GM03348 (cell line): ENCODE results near the gene DMD.

Experiments used
- DNase-seq: peaks from one replicate; pipeline ENCODE4 v3.0.0; 2012; ENCODE audit warnings: low spot score

The DMD gene

DNA sequence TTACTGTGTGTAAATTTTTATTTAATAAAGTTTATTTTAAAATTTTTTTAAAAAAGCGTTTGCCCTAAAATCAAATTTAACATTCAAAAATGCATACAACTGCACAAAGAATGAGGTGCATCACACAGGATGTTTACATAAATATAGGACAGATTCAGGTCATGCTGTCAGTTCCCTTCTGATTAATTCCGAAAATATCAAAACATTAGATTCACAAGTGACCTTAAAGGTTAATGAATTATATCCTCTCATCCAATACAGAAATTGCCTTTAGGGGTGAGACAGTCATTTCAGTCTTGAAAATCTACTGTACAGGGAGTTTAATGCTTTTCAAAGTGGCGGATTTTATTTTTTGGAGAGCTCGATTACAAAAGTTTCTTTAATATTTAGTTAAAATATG is 1930.8 kb downstream of the DMD start:
- no peak for DNase-seq

DNA sequence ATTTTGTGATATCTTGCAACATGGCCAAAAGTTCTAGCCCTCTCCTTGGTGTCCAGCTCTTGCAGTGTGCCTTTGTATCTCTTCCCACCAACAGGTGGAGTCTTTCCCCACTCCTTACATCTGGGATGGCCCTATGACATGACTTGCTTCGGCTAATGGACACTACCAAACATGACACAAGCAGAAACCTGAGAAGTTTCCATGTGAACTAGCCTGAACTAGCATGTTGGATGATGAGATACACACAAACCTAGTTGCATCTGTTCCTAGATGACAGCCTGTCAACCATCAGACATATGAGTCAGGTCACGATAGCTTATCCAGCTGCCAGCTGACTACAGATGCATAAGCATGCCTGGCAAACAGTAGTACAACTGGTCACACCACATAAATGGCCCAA is 1932.0 kb downstream of the DMD start:
- peak; percentile 14 for DNase-seq

DNA sequence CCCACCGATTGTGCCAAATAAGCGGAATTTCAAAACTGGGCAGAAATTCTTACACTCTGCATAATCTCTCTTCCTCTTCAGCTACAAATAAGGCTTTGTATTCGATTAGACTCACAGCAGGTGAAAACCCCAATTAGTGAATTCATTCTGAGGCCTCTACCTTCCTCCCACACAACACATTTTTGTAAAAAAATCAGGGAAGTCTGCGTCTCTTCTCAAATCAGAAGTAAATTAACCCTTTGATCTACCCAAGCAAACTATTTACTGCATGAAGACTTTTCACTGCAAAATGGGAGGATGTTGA is 1938.9 kb downstream of the DMD start:
- no peak for DNase-seq

DNA sequence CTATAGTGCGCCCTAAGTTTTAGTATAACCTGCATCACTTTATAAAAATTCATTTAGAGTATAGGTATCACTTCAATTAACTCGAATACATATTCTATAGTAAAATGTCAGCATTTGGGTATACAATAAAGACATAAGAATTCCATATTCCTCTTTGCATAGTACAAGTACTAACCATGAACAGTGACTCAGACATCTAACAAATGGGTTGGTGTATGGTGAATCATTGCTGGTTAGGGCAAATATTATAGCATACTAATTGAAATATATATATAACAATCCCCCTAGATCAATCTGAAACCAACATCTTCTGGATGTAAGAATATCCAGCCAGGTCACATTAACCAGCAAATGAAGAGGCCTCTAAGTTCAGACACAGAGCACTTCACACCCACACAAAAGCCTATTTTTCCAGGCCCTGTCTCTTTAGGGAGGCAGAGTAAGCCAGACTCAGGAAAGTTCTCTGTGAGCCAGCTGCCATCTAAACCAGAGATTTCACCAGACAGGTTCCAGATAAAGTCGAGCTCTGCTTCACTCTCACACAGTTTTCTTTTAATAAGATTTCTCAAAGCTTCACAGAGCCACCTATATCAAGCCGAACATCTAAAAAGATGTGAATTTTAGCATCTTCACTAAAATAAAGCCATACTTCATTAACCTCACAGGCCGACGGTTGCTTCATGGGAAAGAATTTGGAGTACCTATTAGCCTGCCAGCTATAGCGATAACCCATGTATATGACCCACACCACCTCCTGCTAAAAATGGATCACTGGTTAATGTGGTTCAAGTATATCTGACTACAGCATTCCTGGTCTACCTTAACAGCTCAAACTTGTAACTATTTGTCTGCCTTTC is 1939.5 kb downstream of the DMD start:
- no peak for DNase-seq

DNA sequence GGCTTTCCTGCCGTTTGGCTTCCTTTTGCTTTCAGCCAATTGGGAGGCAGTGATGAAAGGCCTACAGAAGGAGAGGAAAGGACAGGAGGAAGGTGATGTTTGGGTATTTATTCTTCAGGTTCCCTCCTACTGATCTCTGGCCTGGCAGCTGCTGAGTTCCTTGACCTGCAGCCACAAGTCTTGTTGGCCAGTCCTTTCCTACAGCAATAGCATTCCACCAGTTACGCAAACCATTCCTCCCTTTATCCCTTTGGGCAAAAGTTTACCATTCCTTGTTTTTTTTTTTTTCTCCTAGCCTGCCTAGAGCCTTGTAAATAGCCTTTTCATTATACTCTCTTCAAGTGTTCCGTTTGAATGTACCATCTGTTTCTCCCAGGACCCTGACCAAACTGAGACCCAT is 1941.4 kb downstream of the DMD start:
- no peak for DNase-seq

DNA sequence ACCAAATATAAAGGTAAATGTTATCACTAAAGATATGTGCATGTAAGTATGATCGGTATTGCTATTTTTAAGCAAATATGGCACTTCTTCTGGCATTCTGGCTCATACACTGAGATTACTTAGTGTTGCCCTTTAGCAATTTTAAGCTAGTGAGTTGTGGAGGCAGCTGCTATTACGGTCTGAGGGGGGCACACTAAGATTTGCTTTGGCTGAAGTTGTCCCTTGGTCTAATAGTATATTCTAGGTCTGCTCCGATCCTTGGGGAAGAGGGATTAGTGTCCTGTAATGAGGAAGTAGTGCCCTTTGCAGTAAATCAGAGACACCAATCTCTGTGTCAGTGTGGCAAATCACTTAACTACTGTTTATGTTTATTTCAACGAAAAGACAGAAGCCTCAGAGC is 1943.0 kb downstream of the DMD start:
- DNase-seq, result peak; percentile 2

DNA sequence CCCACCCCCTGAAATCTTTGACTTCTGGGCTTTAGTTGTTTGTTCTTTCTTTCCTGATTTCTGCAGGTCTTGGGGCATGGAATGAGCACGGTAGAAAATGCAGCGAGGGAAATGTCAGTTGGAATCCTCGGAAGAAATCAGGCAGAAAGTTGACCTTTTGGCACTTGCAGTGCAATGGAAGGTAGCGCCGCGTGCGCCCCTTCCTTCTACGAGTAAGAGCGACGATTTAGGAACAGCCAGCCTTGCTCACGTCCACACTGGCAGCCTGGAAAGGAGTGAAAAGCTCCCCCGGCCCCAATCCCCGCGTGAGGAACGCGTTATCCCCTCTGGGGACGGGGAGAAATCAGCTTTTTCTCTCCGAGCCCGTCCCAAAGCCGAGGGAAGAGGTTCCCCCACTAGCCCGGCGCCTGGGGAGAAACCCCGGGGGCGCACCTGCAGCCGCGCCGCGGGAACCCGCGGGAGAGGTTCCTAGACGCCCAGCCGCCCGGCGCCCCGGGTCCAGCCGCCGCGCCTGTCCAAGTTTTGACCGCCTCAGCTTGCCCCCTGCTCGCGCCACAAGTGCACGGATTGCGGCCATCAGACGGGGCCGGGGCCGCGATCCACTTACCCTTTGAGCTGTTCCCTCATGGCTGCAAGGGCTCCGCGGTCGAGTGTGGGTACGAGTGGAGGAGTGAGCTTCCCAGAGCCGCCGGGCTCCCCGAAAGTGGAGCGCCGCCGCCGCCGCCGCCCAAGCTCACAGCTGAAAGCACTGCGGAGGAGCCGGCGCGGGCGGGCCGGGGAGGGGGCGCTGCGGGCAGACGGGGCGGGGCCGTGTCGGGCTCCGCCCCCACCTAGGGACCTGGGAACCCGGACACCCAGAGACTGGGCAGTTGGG is 1944.9 kb downstream of the DMD start:
- peak; percentile 82 for DNase-seq

DNA sequence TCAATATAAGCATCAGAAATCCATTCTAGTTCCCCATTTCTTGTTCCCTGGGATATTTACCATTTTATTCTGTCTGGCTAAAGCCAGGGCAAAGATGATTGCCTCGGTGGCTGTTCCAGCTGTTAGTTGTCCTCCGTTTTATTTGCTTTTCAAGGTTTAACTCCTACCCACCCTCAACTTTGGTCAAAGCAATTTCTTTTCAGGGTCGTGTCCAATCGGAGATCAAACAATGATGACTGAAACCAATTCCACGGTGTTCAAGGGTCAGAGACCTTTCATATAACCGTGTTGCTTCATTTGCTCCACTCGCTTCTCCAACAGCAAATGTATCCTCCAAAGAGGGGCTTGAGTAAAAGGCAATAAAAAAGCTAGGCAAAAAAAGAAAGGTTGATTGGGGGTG is 1946.0 kb downstream of the DMD start:
- no peak for DNase-seq

DNA sequence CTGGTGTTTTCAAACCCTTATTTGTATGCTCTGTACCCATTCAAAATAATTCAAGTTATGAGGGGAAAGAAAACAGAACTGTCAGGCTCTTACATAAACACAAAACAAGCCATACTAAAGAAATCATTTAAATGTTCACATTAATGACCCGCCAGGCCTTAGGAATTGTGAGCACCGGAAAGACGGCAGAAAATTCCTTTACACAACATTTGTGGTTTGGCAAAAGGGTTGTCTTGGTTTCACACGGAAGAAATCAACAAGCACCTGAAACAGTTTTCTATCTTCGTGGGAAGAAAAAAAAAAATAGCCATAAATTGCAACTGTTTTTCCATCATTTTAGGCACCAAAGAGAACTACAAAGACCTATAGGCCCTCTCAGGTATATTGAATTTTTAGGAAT is 1951.0 kb downstream of the DMD start:
- no peak for DNase-seq

DNA sequence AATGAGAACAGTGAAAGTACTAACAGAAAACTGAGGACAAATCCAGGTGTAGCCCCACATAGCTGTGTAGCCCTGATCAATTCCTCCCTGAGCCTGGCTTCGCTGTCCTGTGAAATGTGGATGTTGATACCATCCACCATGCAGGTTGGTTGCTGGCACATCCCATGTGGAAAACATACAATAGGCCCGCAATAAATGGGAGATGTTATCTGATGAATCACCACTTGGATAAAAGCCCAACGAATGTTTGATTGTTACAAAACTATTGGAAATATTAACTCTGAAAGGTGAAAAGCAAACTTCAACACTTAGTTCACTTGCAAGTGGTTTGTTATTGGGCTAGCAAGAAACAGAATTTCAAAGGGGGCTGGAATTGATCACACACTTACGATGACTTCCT is 1953.2 kb downstream of the DMD start:
- DNase-seq, result no peak

DNA sequence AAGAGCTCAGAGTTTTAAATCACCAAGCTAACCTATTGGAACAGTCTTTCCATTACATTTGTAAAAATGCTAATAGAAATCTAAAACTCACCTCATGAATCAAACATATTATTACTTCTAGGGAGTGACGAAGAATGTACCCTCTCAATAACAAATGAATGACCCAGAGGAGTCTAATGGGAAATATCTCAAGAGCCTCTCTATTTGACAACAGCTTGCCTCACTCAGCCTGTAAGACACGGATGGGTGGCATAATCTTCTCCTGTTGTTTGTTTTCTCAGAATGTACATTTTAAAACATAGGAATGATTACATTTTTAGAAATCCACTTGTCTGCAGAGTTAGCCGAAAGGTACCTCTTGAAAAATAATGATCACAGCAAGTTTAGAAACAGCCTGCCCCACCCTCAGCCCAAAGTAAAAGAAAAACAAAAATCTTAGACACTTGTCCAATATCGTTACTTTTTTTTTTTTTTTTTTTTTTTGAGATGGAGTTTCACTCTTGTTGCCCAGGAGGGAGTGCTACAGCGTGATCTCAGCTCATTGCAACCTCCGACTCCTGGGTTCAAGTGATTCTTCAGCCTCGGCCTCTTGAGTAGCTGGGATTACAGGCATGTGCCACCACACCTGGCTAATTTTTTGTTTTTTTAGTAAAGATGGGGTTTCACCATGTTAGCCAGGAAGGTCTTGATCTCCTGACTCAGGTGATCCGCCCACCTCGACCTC is 1955.9 kb downstream of the DMD start:
- DNase-seq, result no peak

DNA sequence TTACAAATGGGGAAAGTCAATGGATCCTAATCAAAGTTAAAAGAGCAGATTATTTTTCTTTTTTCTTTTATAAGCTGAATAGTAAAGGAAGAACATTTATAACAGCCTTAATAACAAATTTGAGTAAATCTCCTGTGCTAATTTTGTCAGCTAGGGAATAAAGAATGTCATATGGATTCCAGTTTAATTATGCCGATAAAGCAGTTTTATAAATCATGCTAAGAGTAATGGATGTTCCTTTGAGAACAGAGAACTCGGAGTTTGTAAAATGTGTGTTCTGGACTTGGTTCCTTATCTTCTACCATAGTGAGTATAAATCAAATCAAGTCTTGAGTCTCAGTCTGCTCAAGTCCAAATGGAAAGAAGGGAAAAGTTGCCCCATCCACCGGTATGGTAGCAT is 1959.2 kb downstream of the DMD start:
- no peak for DNase-seq

DNA sequence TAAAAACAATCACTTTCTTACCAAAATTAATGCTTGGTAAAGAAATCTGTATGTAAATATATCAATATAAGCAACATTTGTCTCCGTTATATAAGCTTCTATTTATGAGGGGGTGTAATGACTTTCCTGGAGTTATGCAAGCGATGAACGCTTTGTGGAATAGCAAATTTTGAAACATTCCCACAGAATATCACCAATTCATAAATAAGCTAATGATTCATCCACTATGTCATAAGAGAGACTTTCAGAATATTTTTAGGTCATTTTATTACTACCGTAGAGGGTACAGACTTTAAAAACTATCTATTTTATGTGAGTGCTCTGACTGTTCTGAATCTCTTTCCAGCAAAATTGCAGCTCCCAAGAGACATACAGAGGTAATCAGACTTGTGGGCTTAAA is 1960.0 kb downstream of the DMD start:
- peak; percentile 16 for DNase-seq

DNA sequence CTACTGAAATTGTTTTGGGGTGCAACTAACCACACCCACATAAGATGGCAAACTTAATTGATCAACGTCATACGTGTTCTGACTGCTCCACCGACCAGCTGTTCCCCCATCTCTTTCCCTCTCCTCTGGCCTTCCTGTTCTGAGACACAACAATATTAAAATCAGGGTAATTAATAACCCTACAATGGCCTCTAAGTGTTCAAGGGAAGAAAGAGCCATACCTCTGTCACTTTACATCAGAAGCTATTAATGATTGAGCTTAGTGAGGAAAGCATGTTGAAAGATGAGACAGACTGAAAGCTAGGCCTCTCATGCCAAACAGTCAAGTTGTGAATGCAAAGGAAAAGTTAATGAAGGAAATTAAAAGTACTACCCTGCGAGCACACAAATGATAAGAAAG is 1965.6 kb downstream of the DMD start:
- no peak for DNase-seq

DNA sequence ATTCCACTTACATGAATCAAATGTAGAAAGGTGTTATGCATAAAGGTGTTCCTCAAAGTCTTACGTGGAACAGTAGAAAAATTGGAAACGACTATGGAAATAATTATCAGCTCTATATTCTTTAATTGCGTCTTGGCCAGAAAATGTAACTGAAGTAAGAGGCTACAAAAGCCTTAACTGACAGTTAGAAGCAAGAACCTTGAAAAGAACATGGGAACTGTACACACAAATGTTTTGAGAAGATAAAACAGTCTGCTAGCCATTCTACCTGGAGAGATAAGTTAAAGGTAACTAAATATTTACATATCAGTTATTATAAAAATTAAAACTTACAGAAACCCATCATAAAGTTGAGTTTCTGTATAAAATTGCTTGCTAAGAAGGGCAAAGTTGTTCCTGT is 1967.5 kb downstream of the DMD start:
- DNase-seq, result no peak

DNA sequence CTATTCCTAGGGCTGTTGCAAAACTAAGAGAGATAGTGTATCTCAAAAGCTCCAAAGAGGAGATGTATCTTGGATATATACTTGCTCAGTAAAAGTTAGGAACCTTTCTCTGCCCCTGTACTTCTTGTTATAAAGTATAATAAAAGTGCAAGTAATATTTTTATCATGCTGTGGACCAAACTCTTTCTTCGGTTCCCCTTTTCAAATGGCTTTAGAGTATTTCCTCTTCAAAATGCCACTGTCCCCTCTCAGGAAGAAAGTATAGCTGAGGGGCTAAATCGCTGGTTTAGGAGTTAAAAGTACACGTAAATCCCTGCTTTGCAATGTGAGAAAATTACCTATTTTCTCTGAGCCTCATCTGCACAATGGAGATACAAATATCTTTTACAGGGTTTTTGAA is 1970.4 kb downstream of the DMD start:
- DNase-seq, result no peak

DNA sequence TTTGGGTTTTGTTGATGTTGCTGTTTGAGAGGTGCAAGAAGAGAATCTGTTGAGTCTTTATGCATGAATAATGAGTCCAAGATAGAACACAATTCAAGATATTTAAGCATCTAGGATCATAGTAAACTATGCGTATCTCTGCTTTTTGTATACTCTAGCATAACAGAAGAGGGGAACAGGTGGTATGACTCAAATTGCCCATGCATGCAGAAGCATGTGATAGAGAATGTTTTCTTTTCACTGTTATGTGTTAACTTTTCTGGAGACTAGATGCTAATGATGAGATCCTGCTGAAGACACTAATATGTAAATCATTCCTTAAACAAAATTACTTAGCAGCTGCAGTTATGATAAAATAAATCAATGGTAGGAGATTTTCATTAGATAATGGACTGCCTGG is 1974.2 kb downstream of the DMD start:
- no peak for DNase-seq

DNA sequence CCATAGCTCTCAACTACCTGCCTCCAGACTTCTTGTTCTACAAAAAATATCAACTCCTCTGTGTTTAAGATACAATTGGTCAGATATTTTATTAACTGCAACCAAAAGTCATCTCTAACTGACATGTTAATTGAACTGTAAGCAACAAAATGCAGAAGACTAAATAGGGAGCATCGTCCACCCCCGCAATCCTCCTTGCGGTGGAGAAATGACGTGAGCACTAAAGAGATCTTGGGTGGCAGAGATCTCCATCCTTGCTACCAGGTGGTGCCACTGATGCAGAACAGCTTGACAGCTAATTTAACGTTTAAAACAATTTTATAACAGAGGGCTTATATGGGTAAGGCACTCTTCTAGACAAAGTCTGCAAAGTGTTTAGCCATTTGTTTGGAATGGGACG is 1975.1 kb downstream of the DMD start:
- no peak for DNase-seq

DNA sequence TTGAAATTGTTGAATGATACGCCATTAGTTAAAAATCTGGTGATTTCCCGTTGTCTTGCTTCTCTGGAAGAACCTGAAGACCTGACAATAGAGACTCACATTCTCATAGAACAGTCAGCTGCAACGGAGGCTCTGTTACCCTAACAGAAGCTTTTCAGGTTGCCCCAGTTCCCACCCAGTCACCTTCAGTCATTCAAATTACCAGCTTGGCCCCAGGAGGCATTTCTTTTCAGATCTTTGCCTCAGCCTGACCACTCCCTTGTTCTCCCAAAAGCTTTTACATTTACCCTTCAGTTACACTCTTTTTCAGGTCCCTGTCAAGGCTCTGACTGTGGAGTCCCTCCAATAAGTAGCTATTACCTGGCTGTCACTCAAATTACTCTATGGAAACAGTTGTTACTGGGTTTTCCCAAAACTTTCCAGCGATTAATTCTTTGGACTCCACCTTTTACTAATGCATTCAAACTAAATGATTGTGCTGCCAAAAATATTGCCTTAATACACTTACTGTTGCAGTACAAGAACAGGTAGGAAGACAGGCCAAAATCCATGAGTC is 1977.3 kb downstream of the DMD start:
- DNase-seq, result no peak

DNA sequence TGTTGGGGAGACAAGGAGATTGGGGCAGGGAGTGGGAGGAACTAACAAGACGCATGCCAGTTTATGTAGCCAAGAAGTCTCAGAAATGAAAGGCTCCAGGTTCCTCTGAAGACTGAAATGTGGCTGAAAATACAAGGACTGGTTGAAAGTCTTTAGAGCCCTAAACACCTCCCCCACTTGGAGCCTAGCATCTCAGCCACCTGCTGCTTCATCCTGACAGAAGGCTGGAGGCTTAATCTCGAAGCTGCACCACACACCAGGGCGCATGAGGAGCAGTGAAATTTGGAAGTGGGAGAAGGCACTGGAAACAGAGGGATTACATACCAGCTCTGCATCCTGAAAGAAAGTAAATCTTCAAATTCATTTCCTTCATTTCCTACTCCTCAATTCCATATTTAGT is 1978.8 kb downstream of the DMD start:
- no peak for DNase-seq

DNA sequence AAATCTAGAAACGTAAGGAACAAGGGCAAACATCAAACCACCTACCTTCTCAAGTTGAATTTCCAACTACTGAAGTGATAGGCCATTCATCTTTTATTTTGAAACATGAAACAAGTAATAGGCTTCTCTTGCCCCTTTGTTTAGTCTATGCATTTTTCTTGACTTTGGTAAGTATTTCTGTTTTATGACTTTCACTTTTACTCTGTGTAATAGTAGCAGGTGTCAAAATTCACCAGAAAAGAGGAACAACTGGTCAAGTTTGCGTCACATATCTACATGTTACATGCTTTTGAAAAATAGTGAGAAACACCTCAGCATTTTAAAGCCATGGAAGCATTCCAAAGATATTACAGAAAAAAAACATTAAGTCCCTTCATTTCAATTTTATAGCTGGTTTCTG is 1982.4 kb downstream of the DMD start:
- DNase-seq, result no peak

DNA sequence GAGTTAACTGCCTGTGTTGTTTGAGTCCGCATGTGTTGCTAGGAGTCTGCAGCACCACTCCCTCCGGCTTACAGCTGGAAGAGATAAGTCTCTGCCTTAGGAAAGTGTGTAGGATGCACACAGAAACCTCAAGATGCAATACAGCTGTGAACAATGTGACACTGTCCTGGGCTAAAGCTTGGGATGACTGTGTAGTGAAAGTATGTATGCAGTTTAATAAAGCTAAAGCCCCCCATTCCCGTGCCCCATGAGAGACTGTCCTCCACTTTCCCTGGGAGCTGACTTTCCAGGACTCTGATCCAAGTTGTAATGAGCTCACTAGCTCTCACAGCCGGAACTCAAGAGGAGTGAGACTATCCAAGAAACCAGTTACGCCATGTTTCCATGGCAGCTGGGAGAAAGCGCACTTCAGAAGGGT is 1982.9 kb downstream of the DMD start:
- peak; percentile 61 for DNase-seq

DNA sequence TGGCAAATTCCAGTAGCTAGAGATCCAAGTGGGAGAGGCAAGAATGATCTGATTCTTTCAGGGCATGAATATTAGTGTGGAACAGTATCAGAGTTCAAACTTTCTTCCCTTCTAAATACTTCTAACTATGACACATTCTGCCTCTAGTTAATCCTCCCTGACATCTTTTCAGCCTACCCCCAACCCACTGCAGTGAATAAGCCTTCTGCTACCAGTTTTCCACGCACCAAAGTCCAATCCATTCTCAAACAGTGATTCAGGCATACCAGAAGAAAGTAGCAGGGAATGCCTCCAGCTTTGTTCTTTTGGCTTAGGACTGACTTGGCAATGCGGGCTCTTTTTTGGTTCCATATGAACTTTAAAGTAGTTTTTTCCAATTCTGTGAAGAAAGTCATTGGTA is 1984.1 kb downstream of the DMD start:
- peak; percentile 40 for DNase-seq
